BE2C (cell line): ENCODE measurements around the gene PHF1.

Experiments used
- DNase-seq: peaks from one replicate; pipeline ENCODE4 v3.0.0-alpha.2; 2020
- H3K27me3 ChIP-seq: fragments of 250-450 bp; sonication (Bioruptor Pico); 2 replicates; pipeline ENCODE4 v1.5.1; 2020; ENCODE audit warnings: mild to moderate bottlenecking
- H3K36me3 ChIP-seq: fragments of 250-450 bp; sonication (Bioruptor Pico); 2 replicates; pipeline ENCODE4 v1.5.1; 2020; ENCODE audit warnings: mild to moderate bottlenecking
- H3K4me1 ChIP-seq: fragments of 250-450 bp; sonication (Bioruptor Pico); 2 replicates; pipeline ENCODE4 v1.5.1; 2020
- H3K4me3 ChIP-seq: 2 replicates; pipeline ENCODE4 v1.5.1; 2011; ENCODE audit warnings: low read depth, low read length
- H3K9me3 ChIP-seq: fragments of 250-450 bp; sonication (Bioruptor Pico); 2 replicates; pipeline ENCODE4 v1.5.1; 2020
- CTCF ChIP-seq: IDR thresholded peaks from 2 replicates; pipeline ENCODE4 v1.5.1; 2012; ENCODE audit warnings: mild to moderate bottlenecking, low read depth, low read length

Gene PHF1

GRCh38 chr6:33406126-33406525 is 4.7 kb upstream of the PHF1 start:
- Histone ChIP-seq H3K4me1 (peaks cover 3% of the 10 kb centered on the region; the same call in 1 of the 2 replicates), H3K27me3 (no peaks in the 10 kb centered on the region), H3K4me3 (no peak overlapping the region), H3K36me3 (peaks cover 70% of the 10 kb centered on the region), H3K9me3 (no peaks in the 10 kb centered on the region)
- no peak for DNase-seq
- TF ChIP-seq CTCF, result no peak

GRCh38 chr6:33407132-33407718 is 3.6 kb upstream of the PHF1 start:
- H3K27me3 ChIP-seq, result no peaks in the 10 kb centered on the region
- H3K4me3 ChIP-seq, result no peak overlapping the region
- H3K36me3 ChIP-seq, result peaks cover 60% of the 10 kb centered on the region
- TF ChIP-seq CTCF, result peak; percentile 34
- no peaks in the 10 kb centered on the region for H3K9me3 ChIP-seq
- peaks cover 3% of the 10 kb centered on the region; the same call in 1 of the 2 replicates for H3K4me1 ChIP-seq
- DNase-seq, result no peak

- Histone ChIP-seq H3K4me3 (peak overlapping the region; percentile 69), H3K27me3 (no peaks in the 10 kb centered on the region), H3K36me3 (peaks cover 51% of the 10 kb centered on the region), H3K4me1 (peaks cover 3% of the 10 kb centered on the region; the same call in 1 of the 2 replicates), H3K9me3 (no peaks in the 10 kb centered on the region)
- peak; percentile 98 for DNase-seq
- no peak for TF ChIP-seq CTCF
Observed at GRCh38 chr6:33410050-33410710, 634 bp upstream of the PHF1 start.

DNA sequence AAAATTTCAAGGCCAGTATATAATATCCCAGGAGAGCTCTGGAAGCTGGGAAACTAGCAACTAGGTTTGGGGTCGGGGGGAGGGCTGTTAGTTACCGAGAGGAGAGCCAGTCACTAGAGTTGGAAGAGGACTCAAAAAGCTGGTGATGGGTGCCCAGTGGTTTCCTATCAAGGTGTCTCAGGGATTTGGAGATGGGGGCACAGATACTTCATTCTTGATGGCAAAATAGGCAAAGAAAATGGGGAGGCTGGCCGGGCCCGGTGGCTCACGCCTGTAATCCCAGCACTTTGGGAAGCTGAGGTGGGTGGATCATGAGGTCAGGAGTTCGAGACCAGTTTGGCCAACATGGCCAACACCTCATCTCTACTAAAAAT is 805 bp downstream of the PHF1 start:
- Histone ChIP-seq H3K9me3 (no peaks in the 10 kb centered on the region), H3K4me3 (peak overlapping the region; percentile 69), H3K36me3 (peaks cover 49% of the 10 kb centered on the region), H3K4me1 (peaks cover 3% of the 10 kb centered on the region; the same call in 1 of the 2 replicates), H3K27me3 (no peaks in the 10 kb centered on the region)
- DNase-seq, result no peak
- TF ChIP-seq CTCF, result no peak

DNA sequence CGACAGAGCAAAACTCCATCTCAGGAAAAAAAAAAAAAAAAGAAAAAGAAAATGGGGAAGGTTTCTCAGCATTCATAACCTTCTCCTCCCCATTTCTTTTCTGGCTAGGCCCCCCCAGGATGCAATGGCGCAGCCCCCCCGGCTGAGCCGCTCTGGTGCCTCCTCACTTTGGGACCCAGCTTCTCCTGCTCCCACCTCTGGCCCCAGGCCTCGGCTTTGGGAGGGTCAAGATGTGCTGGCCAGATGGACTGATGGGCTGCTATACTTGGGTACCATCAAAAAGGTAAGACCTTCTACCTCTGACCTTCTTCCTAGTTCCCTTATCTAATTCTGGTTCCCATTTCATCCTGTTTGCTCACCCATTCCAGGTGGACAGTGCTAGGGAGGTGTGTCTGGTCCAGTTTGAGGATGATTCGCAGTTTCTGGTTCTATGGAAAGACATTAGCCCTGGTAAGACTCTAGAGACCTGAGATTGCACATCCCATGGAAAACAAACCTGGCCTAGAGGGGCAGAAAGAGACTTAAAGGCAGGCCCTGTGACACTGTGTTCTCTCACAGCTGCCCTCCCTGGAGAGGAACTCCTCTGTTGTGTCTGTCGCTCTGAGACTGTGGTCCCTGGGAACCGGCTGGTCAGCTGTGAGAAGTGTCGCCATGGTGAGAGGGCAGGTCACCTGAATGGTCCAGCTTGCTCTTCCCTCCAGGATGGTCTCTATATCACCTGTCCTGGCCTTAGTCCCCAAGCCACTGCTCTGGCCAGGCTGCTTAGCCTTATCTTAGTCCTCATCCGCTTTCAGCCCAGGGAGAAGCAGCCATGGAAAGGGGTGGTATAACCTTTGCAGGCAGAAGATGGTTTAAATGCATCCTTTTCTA is 1.6 kb downstream of the PHF1 start:
- no peaks in the 10 kb centered on the region for H3K9me3 ChIP-seq
- peaks cover 3% of the 10 kb centered on the region; the same call in 1 of the 2 replicates for H3K4me1 ChIP-seq
- H3K27me3 ChIP-seq, result no peaks in the 10 kb centered on the region
- TF ChIP-seq CTCF, result no peak
- DNase-seq, result no peak
- H3K36me3 ChIP-seq, result peaks cover 44% of the 10 kb centered on the region
- no peak overlapping the region for H3K4me3 ChIP-seq
